OCI-LY1 (cell line): ENCODE results near the gene GBF1.

Source experiments
- H2AFZ ChIP-seq: fragments of 200-600 bp; sonication (generic), shearing (Covaris generic); 2 replicates; pipeline ENCODE4 v1.6.0; 2014; ENCODE audit warnings: antibody characterized with exemption, mild to moderate bottlenecking, low read length
- H3F3A ChIP-seq: fragments of 200-600 bp; sonication (generic), shearing (Covaris generic); 2 replicates; pipeline ENCODE4 v1.6.0; 2014; ENCODE audit warnings: mild to moderate bottlenecking, antibody characterized with exemption, low read length, moderate library complexity; ENCODE audit not compliant: insufficient read depth
- H3K27ac ChIP-seq: fragments of 200-600 bp; sonication (generic); 2 replicates; pipeline ENCODE4 v1.5.1; 2014; ENCODE audit warnings: low read length, mixed run types, mild to moderate bottlenecking, low read depth; ENCODE audit not compliant: poor library complexity, severe bottlenecking
- H3K27me3 ChIP-seq: fragments of 200-600 bp; sonication (generic); 2 replicates; pipeline ENCODE4 v1.6.0; 2014; ENCODE audit warnings: antibody characterized with exemption, mild to moderate bottlenecking, low read length, moderate library complexity; ENCODE audit not compliant: insufficient read depth
- H3K36me3 ChIP-seq: fragments of 200-600 bp; sonication (generic); 2 replicates; pipeline ENCODE4 v1.6.1; 2014; ENCODE audit warnings: mild to moderate bottlenecking, antibody characterized with exemption, low read length, moderate library complexity, mixed read lengths; ENCODE audit not compliant: insufficient read depth
- H3K4me1 ChIP-seq: fragments of 200-600 bp; sonication (generic); 2 replicates; pipeline ENCODE4 v1.5.1; 2014; ENCODE audit warnings: mild to moderate bottlenecking, low read length, moderate library complexity; ENCODE audit not compliant: insufficient read depth, severe bottlenecking
- H3K4me2 ChIP-seq: fragments of 200-600 bp; sonication (generic), shearing (Covaris generic); 2 replicates; pipeline ENCODE4 v1.6.1; 2014; ENCODE audit warnings: low read length
- H3K4me3 ChIP-seq: fragments of 200-600 bp; sonication (generic); 2 replicates; pipeline ENCODE4 v1.5.1; 2014; ENCODE audit warnings: low read length, low read depth, mild to moderate bottlenecking, mixed read lengths; ENCODE audit not compliant: poor library complexity, severe bottlenecking
- H3K79me2 ChIP-seq: fragments of 200-600 bp; shearing (Covaris generic); 2 replicates; pipeline ENCODE4 v1.6.1; 2016; ENCODE audit warnings: mixed run types, low read length, mixed read lengths; ENCODE audit not compliant: insufficient read depth
- H3K9ac ChIP-seq: fragments of 200-600 bp; sonication (generic), shearing (Covaris generic); 2 replicates; pipeline ENCODE4 v1.6.1; 2014; ENCODE audit warnings: mild to moderate bottlenecking, low read length, mixed read lengths
- H3K9me2 ChIP-seq: fragments of 200-600 bp; sonication (generic), shearing (Covaris generic); 2 replicates; pipeline ENCODE4 v1.6.1; 2014; ENCODE audit warnings: low read depth, mild to moderate bottlenecking, low read length, mixed read lengths
- H3K9me3 ChIP-seq: fragments of 200-600 bp; shearing (Covaris generic); 2 replicates; pipeline ENCODE4 v1.6.1; 2014; ENCODE audit warnings: low read length, mixed read lengths
- H4K20me1 ChIP-seq: fragments of 200-600 bp; sonication (generic), shearing (Covaris generic); 2 replicates; pipeline ENCODE4 v1.6.0; 2016; ENCODE audit warnings: mild to moderate bottlenecking, low read length; ENCODE audit not compliant: insufficient read depth
- EZH2 ChIP-seq: fragments of 200-600 bp; sonication (generic), shearing (Covaris generic); IDR thresholded peaks from 2 replicates; pipeline ENCODE4 v1.8.0; 2017; ENCODE audit warnings: borderline replicate concordance, mixed run types, mild to moderate bottlenecking, antibody characterized with exemption, low read length, moderate library complexity, mixed read lengths
- TF ChIP-seq, protein P1 (sequence below): fragments of 200-600 bp; sonication (generic), shearing (Covaris generic); IDR thresholded peaks from 2 replicates; pipeline ENCODE4 v1.5.1; 2017; ENCODE audit warnings: mild to moderate bottlenecking, antibody characterized with exemption, low read length, moderate library complexity, mixed read lengths

GBF1 gene

GRCh38 chr10:102241444-102242117, 3.8 kb upstream of the GBF1 start, which contains the start of gene PITX3:
Gene PITX3, minus strand, starts transcription at chr10:102241512. Its CDS starts 9,432 bp downstream, at chr10:102232080.
- Histone ChIP-seq H3K79me2 (peaks cover 10% of the 10 kb centered on the region), H3K27me3 (no peaks in the 10 kb centered on the region), H3K9ac (no peak within 1 kb of the TSS), H2AFZ (no peak within 1 kb of the TSS), H3K36me3 (no peaks in the 10 kb centered on the region), H3K27ac (no peak within 1 kb of the TSS), H3K9me3 (no peaks in the 10 kb centered on the region), H3K4me1 (peaks cover 12% of the 10 kb centered on the region), H3K9me2 (no peaks in the 10 kb centered on the region), H3F3A (no peaks in the 10 kb centered on the region), H4K20me1 (no peaks in the 10 kb centered on the region), H3K4me3 (no peak within 1 kb of the TSS), H3K4me2 (no peak within 1 kb of the TSS)
- no peak for TF ChIP-seq EZH2
- TF ChIP-seq, protein P1, sequence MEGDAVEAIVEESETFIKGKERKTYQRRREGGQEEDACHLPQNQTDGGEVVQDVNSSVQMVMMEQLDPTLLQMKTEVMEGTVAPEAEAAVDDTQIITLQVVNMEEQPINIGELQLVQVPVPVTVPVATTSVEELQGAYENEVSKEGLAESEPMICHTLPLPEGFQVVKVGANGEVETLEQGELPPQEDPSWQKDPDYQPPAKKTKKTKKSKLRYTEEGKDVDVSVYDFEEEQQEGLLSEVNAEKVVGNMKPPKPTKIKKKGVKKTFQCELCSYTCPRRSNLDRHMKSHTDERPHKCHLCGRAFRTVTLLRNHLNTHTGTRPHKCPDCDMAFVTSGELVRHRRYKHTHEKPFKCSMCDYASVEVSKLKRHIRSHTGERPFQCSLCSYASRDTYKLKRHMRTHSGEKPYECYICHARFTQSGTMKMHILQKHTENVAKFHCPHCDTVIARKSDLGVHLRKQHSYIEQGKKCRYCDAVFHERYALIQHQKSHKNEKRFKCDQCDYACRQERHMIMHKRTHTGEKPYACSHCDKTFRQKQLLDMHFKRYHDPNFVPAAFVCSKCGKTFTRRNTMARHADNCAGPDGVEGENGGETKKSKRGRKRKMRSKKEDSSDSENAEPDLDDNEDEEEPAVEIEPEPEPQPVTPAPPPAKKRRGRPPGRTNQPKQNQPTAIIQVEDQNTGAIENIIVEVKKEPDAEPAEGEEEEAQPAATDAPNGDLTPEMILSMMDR = no peak

DNA sequence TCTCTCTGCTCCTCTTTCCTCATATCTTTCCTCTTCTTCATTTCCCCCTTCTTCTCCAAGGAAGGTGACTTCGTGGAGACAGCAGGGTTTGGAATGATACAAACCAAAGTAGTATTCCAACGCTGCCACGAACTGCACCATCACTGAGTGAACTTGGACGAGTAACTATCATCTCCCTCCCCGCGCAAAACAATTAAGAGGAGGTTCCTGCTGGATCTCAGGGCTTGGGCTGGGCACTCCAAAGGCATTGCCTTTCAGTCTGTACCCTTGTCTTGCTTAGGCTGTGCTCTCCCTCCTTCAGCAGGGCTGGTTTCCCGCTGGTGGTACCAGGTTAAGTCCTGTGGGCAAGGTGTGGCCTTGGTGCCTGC, 3.2 kb upstream of the GBF1 start:
- H3K4me3 ChIP-seq = no peak overlapping the region
- TF ChIP-seq, protein P1 = no peak
- TF ChIP-seq EZH2 = no peak
- H3K79me2 ChIP-seq = peaks cover 15% of the 10 kb centered on the region
- no peak overlapping the region for H3K9ac ChIP-seq
- H3K4me1 ChIP-seq = peaks cover 17% of the 10 kb centered on the region
- H4K20me1 ChIP-seq = no peaks in the 10 kb centered on the region
- H2AFZ ChIP-seq = no peak overlapping the region
- no peaks in the 10 kb centered on the region for H3F3A ChIP-seq
- no peaks in the 10 kb centered on the region for H3K9me2 ChIP-seq
- no peaks in the 10 kb centered on the region for H3K27me3 ChIP-seq
- no peaks in the 10 kb centered on the region for H3K9me3 ChIP-seq
- no peak overlapping the region for H3K4me2 ChIP-seq
- H3K36me3 ChIP-seq = no peaks in the 10 kb centered on the region
- no peak overlapping the region for H3K27ac ChIP-seq

DNA sequence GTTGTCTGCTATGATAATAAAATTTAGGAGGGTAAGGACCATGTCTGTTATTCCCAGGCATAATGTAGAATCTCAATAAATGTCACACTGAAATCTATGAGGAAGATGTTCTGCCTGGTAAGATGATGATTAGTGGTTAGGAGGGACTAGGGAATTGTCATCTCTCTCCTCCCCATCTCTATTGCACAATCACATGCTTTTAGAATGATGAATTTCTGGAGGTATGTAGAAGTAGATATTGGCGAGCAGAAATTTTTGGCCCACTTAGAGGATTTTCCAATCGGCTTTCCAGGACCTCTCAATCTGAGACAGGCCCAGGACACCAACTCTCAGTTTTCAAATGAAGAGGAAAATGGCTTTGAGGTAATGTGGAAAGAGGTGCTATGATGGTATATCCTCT, 2.0 kb upstream of the GBF1 start:
- Histone ChIP-seq H3K4me2 (no peak overlapping the region), H3K9ac (no peak overlapping the region)
- TF ChIP-seq, protein P1 = no peak
- no peak for TF ChIP-seq EZH2

More for the DNA sequence above, 2.0 kb upstream of the GBF1 start:
- Histone ChIP-seq H3K9me3 (no peaks in the 10 kb centered on the region), H3K79me2 (peaks cover 27% of the 10 kb centered on the region), H4K20me1 (no peaks in the 10 kb centered on the region), H3K4me1 (peaks cover 27% of the 10 kb centered on the region), H3K9me2 (no peaks in the 10 kb centered on the region), H3K36me3 (no peaks in the 10 kb centered on the region), H3K27ac (no peak overlapping the region), H3F3A (no peaks in the 10 kb centered on the region), H2AFZ (no peak overlapping the region), H3K27me3 (no peaks in the 10 kb centered on the region), H3K4me3 (no peak overlapping the region)
